Choroid plexus epithelial cell (primary cell): ENCODE results near the gene MAP1LC3B.

Experiments
- DNase-seq: peaks from one replicate; pipeline ENCODE4 v3.0.0-alpha.2; 2010; ENCODE audit warnings: low read depth
- H3K4me3 ChIP-seq: 2 replicates; pipeline ENCODE4 v1.5.1; 2011; ENCODE audit warnings: low read depth, mild to moderate bottlenecking, control low read depth, low read length, moderate library complexity
- TF ChIP-seq, protein P1 (sequence below): conservative IDR thresholded peaks from 2 replicates; pipeline ENCODE4 v1.5.1; 2011; ENCODE audit warnings: low read depth, mild to moderate bottlenecking, control low read depth, inconsistent platforms, low read length, moderate library complexity

The MAP1LC3B gene

GRCh38 chr16:87345726-87346424 is 46.3 kb upstream of the MAP1LC3B start:
- no peak overlapping the region for H3K4me3 ChIP-seq

DNA sequence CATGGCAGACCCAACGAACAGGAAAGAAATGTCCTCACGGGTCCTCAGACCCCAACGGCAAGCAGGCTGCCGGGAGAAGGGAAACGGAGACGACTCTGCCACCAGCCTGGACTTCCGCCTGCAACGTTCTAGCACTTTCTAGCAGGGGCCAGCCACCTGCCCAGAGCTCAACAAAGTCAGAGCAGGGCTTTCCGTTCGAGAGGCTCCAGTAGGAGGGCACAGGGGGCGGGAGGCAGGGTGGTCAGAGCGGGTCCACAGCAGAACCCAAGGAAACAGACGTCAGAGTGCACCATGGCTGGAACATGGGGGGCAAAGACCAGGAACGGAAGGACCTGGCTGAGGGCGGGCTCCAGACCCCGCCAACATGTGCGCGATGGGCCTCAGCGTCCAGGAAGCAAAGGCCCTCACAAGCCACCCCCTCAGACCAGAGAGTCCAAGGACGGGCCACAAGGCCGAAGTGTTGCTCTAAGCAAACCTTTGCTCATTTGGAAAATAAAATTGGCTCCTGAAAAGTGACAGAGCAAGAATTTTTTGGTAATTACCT is 45.5 kb upstream of the MAP1LC3B start:
- no peak overlapping the region for H3K4me3 ChIP-seq
- TF ChIP-seq, protein P1, sequence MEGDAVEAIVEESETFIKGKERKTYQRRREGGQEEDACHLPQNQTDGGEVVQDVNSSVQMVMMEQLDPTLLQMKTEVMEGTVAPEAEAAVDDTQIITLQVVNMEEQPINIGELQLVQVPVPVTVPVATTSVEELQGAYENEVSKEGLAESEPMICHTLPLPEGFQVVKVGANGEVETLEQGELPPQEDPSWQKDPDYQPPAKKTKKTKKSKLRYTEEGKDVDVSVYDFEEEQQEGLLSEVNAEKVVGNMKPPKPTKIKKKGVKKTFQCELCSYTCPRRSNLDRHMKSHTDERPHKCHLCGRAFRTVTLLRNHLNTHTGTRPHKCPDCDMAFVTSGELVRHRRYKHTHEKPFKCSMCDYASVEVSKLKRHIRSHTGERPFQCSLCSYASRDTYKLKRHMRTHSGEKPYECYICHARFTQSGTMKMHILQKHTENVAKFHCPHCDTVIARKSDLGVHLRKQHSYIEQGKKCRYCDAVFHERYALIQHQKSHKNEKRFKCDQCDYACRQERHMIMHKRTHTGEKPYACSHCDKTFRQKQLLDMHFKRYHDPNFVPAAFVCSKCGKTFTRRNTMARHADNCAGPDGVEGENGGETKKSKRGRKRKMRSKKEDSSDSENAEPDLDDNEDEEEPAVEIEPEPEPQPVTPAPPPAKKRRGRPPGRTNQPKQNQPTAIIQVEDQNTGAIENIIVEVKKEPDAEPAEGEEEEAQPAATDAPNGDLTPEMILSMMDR, result no peak
- DNase-seq, result no peak

More at GRCh38 chr16:87345726-87346424, 46.3 kb upstream of the MAP1LC3B start:
- no peak for DNase-seq
- TF ChIP-seq, protein P1, result no peak

DNA sequence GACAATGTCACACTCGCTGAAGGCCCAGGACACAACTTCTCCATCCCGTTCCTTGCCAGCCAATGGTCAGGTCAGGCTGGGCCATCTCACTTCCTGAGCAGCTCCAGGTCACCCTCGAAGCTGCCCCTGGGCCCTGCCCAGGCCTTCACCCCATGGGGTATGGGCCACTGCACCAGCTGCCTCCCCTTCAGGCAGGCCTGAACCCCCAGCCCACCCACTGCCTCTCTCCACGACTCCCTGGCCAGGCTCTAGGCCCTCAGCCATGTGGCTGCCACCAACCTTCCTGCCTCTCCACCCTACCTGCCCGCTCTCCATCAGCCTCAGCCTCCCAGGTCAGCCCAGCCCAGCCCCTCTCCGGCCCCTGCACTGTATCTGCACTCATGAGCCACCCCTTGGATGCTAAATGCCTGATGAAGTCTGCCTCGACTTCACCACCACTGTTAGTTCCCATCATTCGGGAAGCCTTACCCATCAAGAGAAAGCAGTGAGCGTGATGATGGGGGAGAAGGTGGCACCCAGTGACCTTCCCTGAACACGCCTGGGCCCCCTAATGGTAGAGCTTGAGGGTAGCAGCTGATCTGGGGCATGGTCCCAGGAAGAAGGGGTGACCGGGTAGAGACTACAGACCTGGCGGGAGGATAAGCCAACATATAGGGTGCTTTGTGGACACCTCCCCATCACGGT is 44.1 kb upstream of the MAP1LC3B start:
- TF ChIP-seq, protein P1, result peak; percentile 7
- no peak overlapping the region for H3K4me3 ChIP-seq
- DNase-seq, result no peak

GRCh38 chr16:87348616-87349157 is 43.4 kb upstream of the MAP1LC3B start:
- TF ChIP-seq, protein P1, result no peak
- H3K4me3 ChIP-seq, result no peak overlapping the region

GRCh38 chr16:87350031-87350430 is 42.1 kb upstream of the MAP1LC3B start:
- TF ChIP-seq, protein P1, result no peak
- no peak overlapping the region for H3K4me3 ChIP-seq

More at GRCh38 chr16:87348616-87349157, 43.4 kb upstream of the MAP1LC3B start:
- DNase-seq, result no peak

GRCh38 chr16:87350681-87351319 is 41.3 kb upstream of the MAP1LC3B start:
- H3K4me3 ChIP-seq, result no peak overlapping the region
- DNase-seq, result no peak
- TF ChIP-seq, protein P1, result no peak

More at GRCh38 chr16:87350031-87350430, 42.1 kb upstream of the MAP1LC3B start:
- DNase-seq, result no peak
